Liver (tissue), 9 donors: Measurements from ENCODE around the gene ITIH1. TPM values are rescaled to one million over a fixed set of nuclear protein-coding genes. Genes with fewer than 3 reads are reported as not detected.

Experiments used
- DNase-seq: peaks from one replicate; pipeline ENCODE4 v3.0.0-alpha.2; 2017; ENCODE audit warnings: low spot score
- H3K27ac ChIP-seq, 2 donors: one replicate each; pipeline ENCODE4 v1.7.0; 2013; ENCODE audit warnings: inconsistent platforms in 2 of 2, low read length in 2 of 2, control low read depth in 1 of 2, low read depth in 1 of 2, mild to moderate bottlenecking in 1 of 2
- H3K27me3 ChIP-seq, 4 donors: one replicate each; pipeline versions ENCODE4 v1.6.1 to v1.7.0; 2013; ENCODE audit warnings: low read length in 3 of 4, inconsistent platforms in 1 of 4, mild to moderate bottlenecking in 1 of 4, moderate library complexity in 1 of 4; ENCODE audit not compliant: control insufficient read depth in 4 of 4, insufficient read depth in 4 of 4
- H3K36me3 ChIP-seq, 4 donors: one replicate each; pipeline versions ENCODE4 v1.6.1 to v1.7.0; 2013; ENCODE audit warnings: low read length in 3 of 4, mild to moderate bottlenecking in 3 of 4, low read depth in 1 of 4, moderate library complexity in 1 of 4; ENCODE audit not compliant: control insufficient read depth in 4 of 4, insufficient read depth in 3 of 4
- H3K4me1 ChIP-seq, 4 donors: one replicate each; pipeline versions ENCODE4 v1.6.1 to v1.7.0; 2013; ENCODE audit warnings: low read length in 3 of 4, mild to moderate bottlenecking in 3 of 4, moderate library complexity in 1 of 4; ENCODE audit not compliant: control insufficient read depth in 4 of 4, insufficient read depth in 4 of 4
- H3K4me3 ChIP-seq, 3 donors: one replicate each; pipeline versions ENCODE4 v1.6.1 to v1.7.0; 2013; ENCODE audit warnings: low read length in 3 of 3, control low read depth in 1 of 3, low read depth in 1 of 3, mild to moderate bottlenecking in 1 of 3
- H3K9ac ChIP-seq, 2 donors: one replicate each; pipeline ENCODE4 v1.7.0; 2013; ENCODE audit warnings: low read length in 2 of 2, mild to moderate bottlenecking in 2 of 2, moderate library complexity in 2 of 2, control low read depth in 1 of 2, low read depth in 1 of 2
- H3K9me3 ChIP-seq, 4 donors: one replicate each; pipeline versions ENCODE4 v1.6.1 to v1.7.0; 2013; ENCODE audit warnings: low read length in 3 of 4; ENCODE audit not compliant: control insufficient read depth in 4 of 4
- FOXA1 ChIP-seq: IDR thresholded peaks from 2 replicates; pipeline ENCODE4 v1.6.1; 2016; ENCODE audit warnings: antibody characterized with exemption
- FOXA2 ChIP-seq: IDR thresholded peaks from 2 replicates; pipeline ENCODE4 v1.6.1; 2016; ENCODE audit warnings: antibody characterized with exemption
- GABPA ChIP-seq, 2 donors: IDR thresholded peaks in 1 of 2; conservative IDR thresholded peaks in 1 of 2; 2 replicates each; pipeline ENCODE4 v1.6.1; 2016; ENCODE audit warnings: antibody characterized with exemption in 2 of 2, mild to moderate bottlenecking in 1 of 2, moderate library complexity in 1 of 2
- HNF4A ChIP-seq, 2 donors: conservative IDR thresholded peaks; 2 replicates each; pipeline ENCODE4 v1.6.1; 2016; ENCODE audit warnings: antibody characterized with exemption in 2 of 2, mild to moderate bottlenecking in 2 of 2
- HNF4G ChIP-seq: IDR thresholded peaks from 2 replicates; pipeline ENCODE4 v1.6.1; 2016; ENCODE audit warnings: antibody characterized with exemption
- JUND ChIP-seq, 2 donors: IDR thresholded peaks; 2 replicates each; pipeline ENCODE4 v1.6.1; 2016; ENCODE audit warnings: antibody characterized with exemption in 2 of 2
- NR2F2 ChIP-seq: IDR thresholded peaks from 2 replicates; pipeline ENCODE4 v1.6.1; 2016; ENCODE audit warnings: antibody characterized with exemption
- RXRA ChIP-seq, 2 donors: IDR thresholded peaks; 2 replicates each; pipeline ENCODE4 v1.6.1; 2017 to 2018; ENCODE audit warnings: antibody characterized with exemption in 2 of 2, mild to moderate bottlenecking in 1 of 2
- SP1 ChIP-seq: IDR thresholded peaks from 2 replicates; pipeline ENCODE4 v1.6.1; 2018; ENCODE audit warnings: antibody characterized with exemption, mild to moderate bottlenecking
- TAF1 ChIP-seq: conservative IDR thresholded peaks from 2 replicates; pipeline ENCODE4 v1.6.1; 2016; ENCODE audit warnings: antibody characterized with exemption, mild to moderate bottlenecking
- YY1 ChIP-seq: IDR thresholded peaks from 2 replicates; pipeline ENCODE4 v1.6.1; 2016; ENCODE audit warnings: antibody characterized with exemption, mild to moderate bottlenecking
- WGBS: extraction: QIAGEN DNeasy Blood & Tissue Kit; methylation state at CpG from one replicate; pipeline ENCODE4 v1.1.7; 2013; 5-methylcytosine and 5-hydroxymethylcytosine counted together
- polyA plus RNA-seq, 2 donors: library from polyadenylated mRNA; stranded (reverse) in 1 of 2; unstranded in 1 of 2; fragments of 200-250 nt in 1 of 2; fragments of >200 nt in 1 of 2; fragmentation: Nextera tagmentation in 1 of 2; extraction: Ambion mirVana in 1 of 2; gene quantifications; one replicate each; pipeline versions ENCODE4 v1.2.1 to v1.2.3, GENCODE V29; 2013 to 2015
- total RNA-seq, 2 donors: library from RNA; depleted of rRNA; stranded (reverse); fragments of >200 nt; gene quantifications; one replicate each; pipeline ENCODE4 v1.2.3, GENCODE V29; 2014
- TF ChIP-seq, protein P1 (sequence below): fragments of 150-350 bp; IDR thresholded peaks from 2 replicates; pipeline ENCODE4 v1.5.1; 2017; ENCODE audit warnings: improper control_type of control experiment, low read depth, low read length; ENCODE audit not compliant: missing input control
- TF ChIP-seq, protein P2 (sequence below): IDR thresholded peaks from 2 replicates; pipeline ENCODE4 v1.6.1; 2016; ENCODE audit warnings: antibody characterized with exemption
- TF ChIP-seq, protein P3 (sequence below): IDR thresholded peaks from 2 replicates; pipeline ENCODE4 v1.6.1; 2016; ENCODE audit warnings: antibody characterized with exemption
- donor health status: healthy.
- donor health status: healthy.
- donor health status: healthy.
- donor health status: healthy.
- donor health status: healthy.

The ITIH1 gene
- total and polyA plus RNA-seq, 4 donors = 1,022 to 1,400 (median 1,242) TPM

DNA sequence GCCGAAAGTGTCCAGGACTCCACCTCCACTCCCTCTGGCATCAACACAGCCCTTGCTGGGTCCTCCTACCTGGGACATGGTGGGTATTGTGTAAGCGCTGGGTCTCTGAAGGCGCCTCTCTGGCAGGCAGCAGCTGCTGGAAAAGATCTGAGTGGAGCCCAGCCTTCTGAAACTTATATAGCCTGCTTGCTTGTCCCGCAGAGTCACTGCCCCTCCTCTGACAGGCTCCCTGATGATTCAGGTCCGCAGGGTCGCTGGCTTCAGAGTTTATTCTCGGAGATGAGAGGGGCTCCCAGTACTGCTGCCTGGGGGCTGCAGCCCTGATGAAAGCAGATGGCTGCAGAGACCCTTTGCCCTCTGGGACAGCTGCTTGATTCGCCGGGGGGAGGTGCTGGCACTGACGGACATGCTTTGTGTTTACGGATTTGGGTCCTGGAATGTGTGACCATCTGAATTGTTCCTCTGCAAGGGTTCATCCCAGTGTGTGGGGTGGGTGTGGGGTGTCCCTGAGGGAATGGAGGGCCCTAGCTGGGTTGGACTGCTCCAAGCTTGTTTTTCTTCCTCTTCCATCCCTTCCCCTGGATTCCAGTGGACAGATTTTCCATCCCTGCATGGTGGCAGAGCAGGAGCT, 57.6 kb downstream of the ITIH1 start, which contains the start of gene MUSTN1:
MUSTN1 (minus strand) TSS at position 149 of the 631 bp plus-strand sequence; CDS start at position 78, 71 bp downstream.
- H3K27me3 ChIP-seq = no peaks in the 10 kb centered on the region
- peak within 1 kb of the TSS in 1 of 2 donors; percentile 32 for H3K27ac ChIP-seq
- H3K4me1 ChIP-seq = peaks cover 11 to 48% (median 29%) of the 10 kb centered on the region in 4 donors
- H3K36me3 ChIP-seq = peaks cover 0 to 5% (median 1%) of the 10 kb centered on the region in 4 donors
- H3K9me3 ChIP-seq = no peaks in the 10 kb centered on the region
- DNase-seq = no peak
- no peak within 1 kb of the TSS for H3K4me3 ChIP-seq
- TF ChIP-seq SP1 = no peak
- TF ChIP-seq RXRA (IDR thresholded peaks at IDR 0.05) = peak in 1 of 2 donors; percentile 23
- TF ChIP-seq, protein P1, sequence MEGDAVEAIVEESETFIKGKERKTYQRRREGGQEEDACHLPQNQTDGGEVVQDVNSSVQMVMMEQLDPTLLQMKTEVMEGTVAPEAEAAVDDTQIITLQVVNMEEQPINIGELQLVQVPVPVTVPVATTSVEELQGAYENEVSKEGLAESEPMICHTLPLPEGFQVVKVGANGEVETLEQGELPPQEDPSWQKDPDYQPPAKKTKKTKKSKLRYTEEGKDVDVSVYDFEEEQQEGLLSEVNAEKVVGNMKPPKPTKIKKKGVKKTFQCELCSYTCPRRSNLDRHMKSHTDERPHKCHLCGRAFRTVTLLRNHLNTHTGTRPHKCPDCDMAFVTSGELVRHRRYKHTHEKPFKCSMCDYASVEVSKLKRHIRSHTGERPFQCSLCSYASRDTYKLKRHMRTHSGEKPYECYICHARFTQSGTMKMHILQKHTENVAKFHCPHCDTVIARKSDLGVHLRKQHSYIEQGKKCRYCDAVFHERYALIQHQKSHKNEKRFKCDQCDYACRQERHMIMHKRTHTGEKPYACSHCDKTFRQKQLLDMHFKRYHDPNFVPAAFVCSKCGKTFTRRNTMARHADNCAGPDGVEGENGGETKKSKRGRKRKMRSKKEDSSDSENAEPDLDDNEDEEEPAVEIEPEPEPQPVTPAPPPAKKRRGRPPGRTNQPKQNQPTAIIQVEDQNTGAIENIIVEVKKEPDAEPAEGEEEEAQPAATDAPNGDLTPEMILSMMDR = no peak
- peak in 1 of 2 donors; percentile 2 for TF ChIP-seq HNF4A (conservative IDR thresholded peaks at IDR 0.05)
- TF ChIP-seq GABPA (IDR thresholded peaks at IDR 0.05 in 1 of 2, conservative IDR thresholded peaks at IDR 0.05 in 1 of 2) = no peak
- TF ChIP-seq NR2F2 = no peak
- WGBS = 40% methylated on average over 11 of the region's 11 CpGs
- no peak within 1 kb of the TSS for H3K9ac ChIP-seq

DNA sequence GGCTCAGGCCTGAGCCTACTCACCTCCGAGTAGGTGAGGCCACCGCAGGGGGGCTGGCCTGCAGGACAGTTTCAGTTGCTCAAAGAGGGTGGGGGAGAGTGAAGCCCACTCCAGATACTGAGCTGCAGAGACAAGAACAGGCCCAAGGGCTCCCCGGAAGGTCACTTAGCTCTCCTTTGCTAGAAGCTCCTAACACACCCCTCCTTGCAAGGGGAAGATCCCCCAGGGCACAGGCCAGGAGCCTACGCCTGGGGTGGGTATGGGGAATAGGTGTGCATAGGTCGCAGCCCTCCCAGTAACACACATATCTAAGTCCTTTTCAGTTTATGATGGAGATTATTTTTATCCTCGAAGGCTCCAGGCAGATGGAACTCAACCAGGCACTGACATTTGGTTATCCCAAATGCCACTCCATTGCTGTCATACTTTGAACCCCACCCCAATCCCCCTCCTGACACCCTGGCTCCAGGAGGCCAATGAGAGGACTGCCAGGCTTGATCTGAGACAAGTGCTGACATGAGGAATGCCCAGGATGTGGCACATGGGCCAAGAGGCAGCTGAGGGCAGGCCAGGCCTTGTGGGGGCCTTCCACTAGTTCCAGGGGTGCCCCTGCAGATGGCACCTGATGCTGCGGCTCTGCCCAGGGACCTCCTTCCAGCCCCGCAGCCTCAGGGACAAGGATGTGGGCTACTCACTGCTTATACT, 58.5 kb downstream of the ITIH1 start:
- H3K4me3 ChIP-seq = no peak overlapping the region
- no peaks in the 10 kb centered on the region for H3K9me3 ChIP-seq
- 96% methylated on average over 8 of the region's 8 CpGs for WGBS
- no peak overlapping the region for H3K9ac ChIP-seq
- H3K4me1 ChIP-seq = peaks cover 11 to 51% (median 31%) of the 10 kb centered on the region in 4 donors
- H3K27me3 ChIP-seq = no peaks in the 10 kb centered on the region
- peaks cover 0 to 5% (median 2%) of the 10 kb centered on the region in 4 donors for H3K36me3 ChIP-seq
- DNase-seq = no peak
- TF ChIP-seq, protein P2, sequence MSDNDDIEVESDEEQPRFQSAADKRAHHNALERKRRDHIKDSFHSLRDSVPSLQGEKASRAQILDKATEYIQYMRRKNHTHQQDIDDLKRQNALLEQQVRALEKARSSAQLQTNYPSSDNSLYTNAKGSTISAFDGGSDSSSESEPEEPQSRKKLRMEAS = no peak
- TF ChIP-seq, protein P1 = no peak
- no peak for TF ChIP-seq SP1
- TF ChIP-seq TAF1 = no peak
- TF ChIP-seq, protein P3, sequence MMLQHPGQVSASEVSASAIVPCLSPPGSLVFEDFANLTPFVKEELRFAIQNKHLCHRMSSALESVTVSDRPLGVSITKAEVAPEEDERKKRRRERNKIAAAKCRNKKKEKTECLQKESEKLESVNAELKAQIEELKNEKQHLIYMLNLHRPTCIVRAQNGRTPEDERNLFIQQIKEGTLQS = no peak
- TF ChIP-seq NR2F2 = no peak
- no peak for TF ChIP-seq HNF4A (conservative IDR thresholded peaks at IDR 0.05)
- no peak for TF ChIP-seq YY1
- no peak for TF ChIP-seq HNF4G
- no peak for TF ChIP-seq FOXA1
- TF ChIP-seq JUND (IDR thresholded peaks at IDR 0.05) = no peak
- no peak for TF ChIP-seq GABPA (IDR thresholded peaks at IDR 0.05 in 1 of 2, conservative IDR thresholded peaks at IDR 0.05 in 1 of 2)
- TF ChIP-seq FOXA2 = no peak
- no peak overlapping the region for H3K27ac ChIP-seq
